Measurements from ENCODE around the gene BRINP3.

GRCh38 chr1:190095596-190095995, 382.1 kb downstream of the BRINP3 start:
- TF ChIP-seq EGR1 (IDR thresholded peaks at IDR 0.05) = no peak
- TF ChIP-seq FOXM1 (IDR thresholded peaks at IDR 0.05; ENCODE audit: borderline replicate concordance, low read depth) = no peak
- no peak for TF ChIP-seq TEAD4 (IDR thresholded peaks at IDR 0.05)
- no peak for TF ChIP-seq YY1 (IDR thresholded peaks at IDR 0.05; ENCODE audit: low read depth)
- no peak for TF ChIP-seq RAD21 (IDR thresholded peaks at IDR 0.05; ENCODE audit: low read depth)

Data from Ishikawa (cell line).